Stomach (tissue), 4 donors: Measurements from ENCODE around the gene ZNF397.

ENCODE experiments used
- EP300 ChIP-seq: sonication (generic); formaldehyde crosslinking; IDR thresholded peaks from one replicate; pipeline ENCODE4 v1.6.1; 2017; ENCODE audit warnings: antibody characterized with exemption
- POLR2A ChIP-seq, 4 donors: fragments of 450-650 bp; IDR thresholded peaks; one replicate each; pipeline ENCODE4 v1.6.1; 2016; ENCODE audit warnings: antibody characterized with exemption in 4 of 4, control low read depth in 2 of 4, mild to moderate bottlenecking in 1 of 4, moderate library complexity in 1 of 4
- TF ChIP-seq, protein P1 (sequence below), 7 experiments: fragments of 450-650 bp in 4 of 7; fragments of 200-600 bp in 3 of 7; sonication (generic) in 3 of 7; IDR thresholded peaks; one replicate each; pipeline ENCODE4 v1.5.1; 2016 to 2019; ENCODE audit warnings: antibody characterized with exemption in 7 of 7, control low read depth in 2 of 7, mild to moderate bottlenecking in 1 of 7

GRCh38 chr18:35197296-35197695, 43.5 kb upstream of the ZNF397 start:
- TF ChIP-seq EP300 (no peak), POLR2A (IDR thresholded peaks at IDR 0.05) (no peak)
- TF ChIP-seq, protein P1, sequence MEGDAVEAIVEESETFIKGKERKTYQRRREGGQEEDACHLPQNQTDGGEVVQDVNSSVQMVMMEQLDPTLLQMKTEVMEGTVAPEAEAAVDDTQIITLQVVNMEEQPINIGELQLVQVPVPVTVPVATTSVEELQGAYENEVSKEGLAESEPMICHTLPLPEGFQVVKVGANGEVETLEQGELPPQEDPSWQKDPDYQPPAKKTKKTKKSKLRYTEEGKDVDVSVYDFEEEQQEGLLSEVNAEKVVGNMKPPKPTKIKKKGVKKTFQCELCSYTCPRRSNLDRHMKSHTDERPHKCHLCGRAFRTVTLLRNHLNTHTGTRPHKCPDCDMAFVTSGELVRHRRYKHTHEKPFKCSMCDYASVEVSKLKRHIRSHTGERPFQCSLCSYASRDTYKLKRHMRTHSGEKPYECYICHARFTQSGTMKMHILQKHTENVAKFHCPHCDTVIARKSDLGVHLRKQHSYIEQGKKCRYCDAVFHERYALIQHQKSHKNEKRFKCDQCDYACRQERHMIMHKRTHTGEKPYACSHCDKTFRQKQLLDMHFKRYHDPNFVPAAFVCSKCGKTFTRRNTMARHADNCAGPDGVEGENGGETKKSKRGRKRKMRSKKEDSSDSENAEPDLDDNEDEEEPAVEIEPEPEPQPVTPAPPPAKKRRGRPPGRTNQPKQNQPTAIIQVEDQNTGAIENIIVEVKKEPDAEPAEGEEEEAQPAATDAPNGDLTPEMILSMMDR (IDR thresholded peaks at IDR 0.05): no peak
